HCT116 (cell line): ENCODE results near the gene CTDSP1. TPM values are rescaled to one million over a fixed set of nuclear protein-coding genes. Genes with fewer than 3 reads are reported as not detected.

ENCODE experiments used
- ATAC-seq: fragments of 200-7000 bp; cut with Tn5 transposase; 2 replicates; pipeline ENCODE4 v1.9.1; 2020; ENCODE audit warnings: mild to moderate bottlenecking, moderate library complexity
- BruUV-seq: library from RNA; stranded (reverse); fragments of 400-500 nt; replicated peaks from 2 replicates; lab custom pipeline; 2021; lab: Mats Ljungman, UMichigan
- CTCF ChIA-PET: fragments of 300-600 bp; sonication (Branson Sonifier 250); formaldehyde crosslinking; loops from one replicate; lab custom pipeline; 2021; ENCODE audit warnings: antibody characterized with exemption; lab: Charles Lee
- POLR2A ChIA-PET: fragments of 300-600, 350-600 bp; sonication (Branson Sonifier 250); formaldehyde crosslinking; loops from one replicate; lab custom pipeline; 2021; ENCODE audit warnings: antibody characterized with exemption; lab: Charles Lee
- RAD21 ChIA-PET, 2 experiments: fragments of 300-600 bp; sonication (Branson Sonifier 250); formaldehyde crosslinking; loops; one replicate each; lab custom pipeline; 2023; ENCODE audit warnings: low total read pairs in 2 of 2; ENCODE audit not compliant: uncharacterized antibody in 2 of 2, unreplicated experiment in 2 of 2, low non-redundant PET in 1 of 2; lab: Charles Lee
- DNase-seq: peaks from one replicate; pipeline ENCODE4 v3.0.0-alpha.2; 2010; ENCODE audit warnings: low read depth, low spot score
- H2AFZ ChIP-seq: fragments of 200-600 bp; shearing (Covaris generic), sonication (generic); 2 replicates; pipeline ENCODE4 v1.6.1; 2017; ENCODE audit warnings: low read depth, mixed run types, mixed read lengths, antibody characterized with exemption, low read length; ENCODE audit not compliant: poor library complexity, severe bottlenecking
- H3K27ac ChIP-seq: 2 replicates; pipeline ENCODE4 v1.5.1; 2012; ENCODE audit warnings: low read depth, low read length
- H3K27me3 ChIP-seq: fragments of 200-600 bp; sonication (generic); 2 replicates; pipeline ENCODE4 v1.6.1; 2016; ENCODE audit warnings: mixed run types, low read length, mixed read lengths; ENCODE audit not compliant: insufficient read depth
- H3K36me3 ChIP-seq, 2 experiments: fragments of 200-500 bp in 1 of 2; fragments of 200-600 bp in 1 of 2; sonication (Bioruptor generic) in 1 of 2; sonication (generic) in 1 of 2; 2 replicates each; pipeline versions ENCODE4 v1.5.1 to v1.6.1; 2014 to 2016; ENCODE audit warnings: low read length in 2 of 2, inconsistent platforms in 1 of 2, mixed read lengths in 1 of 2, mixed run types in 1 of 2; ENCODE audit not compliant: insufficient read depth in 2 of 2, control insufficient read depth in 1 of 2
- H3K4me1 ChIP-seq, 2 experiments: fragments of 200-600 bp in 1 of 2; sonication (generic) in 1 of 2; 2 replicates each; pipeline versions ENCODE4 v1.5.1 to v1.6.1; 2012 to 2017; ENCODE audit warnings: low read length in 2 of 2, inconsistent platforms in 1 of 2, mild to moderate bottlenecking in 1 of 2, mixed read lengths in 1 of 2, mixed run types in 1 of 2, moderate library complexity in 1 of 2; ENCODE audit not compliant: insufficient read depth in 2 of 2, control insufficient read depth in 1 of 2
- H3K4me2 ChIP-seq: fragments of 200-600 bp; sonication (generic); 2 replicates; pipeline ENCODE4 v1.6.1; 2017; ENCODE audit warnings: mixed run types, low read length, mixed read lengths
- H3K4me3 ChIP-seq, 2 experiments: fragments of 200-600 bp in 1 of 2; sonication (generic) in 1 of 2; replicated peaks in 1 of 2; 2 replicates each; pipeline ENCODE4 v1.5.1; 2011 to 2016; ENCODE audit warnings: low read length in 2 of 2, control low read depth in 1 of 2, low read depth in 1 of 2, mild to moderate bottlenecking in 1 of 2, mixed read lengths in 1 of 2, mixed run types in 1 of 2
- H3K79me2 ChIP-seq: fragments of 200-600 bp; sonication (generic); 2 replicates; pipeline ENCODE4 v1.6.1; 2017; ENCODE audit warnings: mild to moderate bottlenecking, mixed run types, low read length, moderate library complexity, mixed read lengths; ENCODE audit not compliant: insufficient read depth
- H3K9ac ChIP-seq: fragments of 200-600 bp; sonication (generic); 2 replicates; pipeline ENCODE4 v1.6.1; 2016; ENCODE audit warnings: low read length, mixed read lengths
- H3K9me2 ChIP-seq: fragments of 200-600 bp; sonication (generic), shearing (Covaris generic); 2 replicates; pipeline ENCODE4 v1.6.1; 2017; ENCODE audit warnings: mixed run types, mild to moderate bottlenecking, moderate library complexity; ENCODE audit not compliant: insufficient read depth
- H3K9me3 ChIP-seq, 2 experiments: fragments of 200-500 bp in 1 of 2; fragments of 200-600 bp in 1 of 2; sonication (Bioruptor generic) in 1 of 2; sonication (generic) in 1 of 2; 2 replicates each; pipeline ENCODE4 v1.6.1; 2014 to 2017; ENCODE audit warnings: low read length in 2 of 2, mixed read lengths in 2 of 2, inconsistent platforms in 1 of 2, low read depth in 1 of 2, mild to moderate bottlenecking in 1 of 2, mixed run types in 1 of 2, moderate library complexity in 1 of 2; ENCODE audit not compliant: control insufficient read depth in 1 of 2, insufficient read depth in 1 of 2
- H4K20me1 ChIP-seq: fragments of 200-600 bp; sonication (generic), shearing (Covaris generic); 2 replicates; pipeline ENCODE4 v1.6.1; 2017; ENCODE audit warnings: mixed run types, mild to moderate bottlenecking, moderate library complexity; ENCODE audit not compliant: insufficient read depth
- CBX3 ChIP-seq: IDR thresholded peaks from 2 replicates; pipeline ENCODE4 v1.6.1; 2012; ENCODE audit warnings: low read depth
- CEBPB ChIP-seq: IDR thresholded peaks from 2 replicates; pipeline ENCODE4 v1.6.1; 2012; ENCODE audit warnings: low read depth
- EGR1 ChIP-seq: IDR thresholded peaks from 2 replicates; pipeline ENCODE4 v1.6.1; 2012; ENCODE audit warnings: low read depth
- ELF1 ChIP-seq: IDR thresholded peaks from 2 replicates; pipeline ENCODE4 v1.6.1; 2012; ENCODE audit warnings: low read depth, borderline replicate concordance
- EZH2 ChIP-seq: fragments of 200-600 bp; sonication (generic); IDR thresholded peaks from 2 replicates; pipeline ENCODE4 v1.6.1; 2017; ENCODE audit warnings: antibody characterized with exemption, mixed run types
- EZH2phosphoT487 ChIP-seq: fragments of 200-600 bp; IDR thresholded peaks from 2 replicates; pipeline ENCODE4 v1.6.1; 2018; ENCODE audit warnings: antibody characterized with exemption, borderline replicate concordance
- POLR2A ChIP-seq: IDR thresholded peaks from 2 replicates; pipeline ENCODE4 v1.7.0; 2011; ENCODE audit warnings: borderline replicate concordance; ENCODE audit not compliant: insufficient read depth, insufficient read length; ENCODE audit errors: extremely low read depth
- POLR2AphosphoS5 ChIP-seq: IDR thresholded peaks from 2 replicates; pipeline ENCODE4 v1.6.1; 2011; ENCODE audit warnings: mild to moderate bottlenecking, low read depth, low read length, moderate library complexity
- RAD21 ChIP-seq: IDR thresholded peaks from 2 replicates; pipeline ENCODE4 v1.6.1; 2012; ENCODE audit warnings: low read depth, mild to moderate bottlenecking
- SIN3A ChIP-seq: IDR thresholded peaks from 2 replicates; pipeline ENCODE4 v1.6.1; 2012; ENCODE audit warnings: low read depth
- TCF7L2 ChIP-seq: IDR thresholded peaks from 2 replicates; pipeline ENCODE4 v1.7.0; 2011; ENCODE audit warnings: borderline replicate concordance, inconsistent platforms; ENCODE audit not compliant: insufficient read depth, insufficient read length; ENCODE audit errors: extremely low read depth
- YY1 ChIP-seq: IDR thresholded peaks from 2 replicates; pipeline ENCODE4 v1.6.1; 2011; ENCODE audit warnings: low read length, low read depth, moderate library complexity, mild to moderate bottlenecking; ENCODE audit not compliant: insufficient replicate concordance; ENCODE audit errors: extremely low read depth
- ZFX ChIP-seq: fragments of 450-650 bp; IDR thresholded peaks from 2 replicates; pipeline ENCODE4 v1.6.1; 2017
- ZNF274 ChIP-seq: fragments of 200-500 bp; sonication (Bioruptor generic); IDR thresholded peaks from 2 replicates; pipeline ENCODE4 v1.6.1; 2014; ENCODE audit warnings: mild to moderate bottlenecking, low read depth, low read length, inconsistent platforms
- intact Hi-C: fragments of 100-400 bp; cut with micrococcal nuclease; formaldehyde crosslinking; loops from 2 replicates; pipeline ENCODE4 v1.10.0; 2022
- total RNA-seq: library from RNA; stranded (reverse); gene quantifications from one replicate; pipeline ENCODE4 v1.2.1, GENCODE V29; 2021; ENCODE audit not compliant: unreplicated experiment
- TF ChIP-seq, protein P1 (sequence below): IDR thresholded peaks from 2 replicates; pipeline ENCODE4 v1.6.1; 2011; ENCODE audit warnings: mild to moderate bottlenecking, low read length, moderate library complexity; ENCODE audit not compliant: insufficient replicate concordance; ENCODE audit errors: extremely low read depth
- TF ChIP-seq, protein P2 (sequence below): IDR thresholded peaks from 2 replicates; pipeline ENCODE4 v1.6.1; 2012; ENCODE audit warnings: low read depth

The CTDSP1 gene
- total RNA-seq, 1 experiment from 2014 or later = 90.7 TPM

DNA sequence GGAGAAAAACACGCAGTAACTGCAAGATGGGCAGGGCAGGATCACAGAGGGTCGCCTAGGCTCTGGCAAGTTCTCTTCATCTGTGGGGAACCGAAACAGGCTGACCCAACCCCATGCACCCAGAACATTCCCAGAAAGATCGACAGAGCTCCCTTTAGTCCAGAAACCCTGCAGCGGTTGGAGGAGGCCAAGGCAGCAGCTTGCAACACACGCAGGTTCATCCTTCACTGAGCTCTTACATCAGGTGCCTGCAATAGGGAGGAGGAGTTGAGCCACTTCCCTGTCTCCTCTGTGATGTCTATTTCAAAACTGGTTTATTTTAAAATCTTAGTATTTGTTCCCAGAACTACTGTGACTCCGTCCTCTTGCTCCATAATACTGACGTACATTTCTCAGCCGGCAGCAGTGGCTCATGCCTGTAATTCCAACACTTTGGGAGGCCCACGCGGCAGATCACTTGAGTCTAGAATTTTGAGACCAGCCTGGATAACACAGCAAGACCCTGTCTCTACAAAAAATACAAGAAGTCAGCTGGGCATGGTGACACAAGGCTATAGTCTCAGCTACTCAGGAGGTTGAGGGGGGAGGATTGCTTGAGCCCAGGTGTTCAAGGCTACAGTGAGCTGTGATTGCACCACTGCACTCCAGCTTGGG, 29.1 kb upstream of the CTDSP1 start (continued):
- TF ChIP-seq, protein P1, sequence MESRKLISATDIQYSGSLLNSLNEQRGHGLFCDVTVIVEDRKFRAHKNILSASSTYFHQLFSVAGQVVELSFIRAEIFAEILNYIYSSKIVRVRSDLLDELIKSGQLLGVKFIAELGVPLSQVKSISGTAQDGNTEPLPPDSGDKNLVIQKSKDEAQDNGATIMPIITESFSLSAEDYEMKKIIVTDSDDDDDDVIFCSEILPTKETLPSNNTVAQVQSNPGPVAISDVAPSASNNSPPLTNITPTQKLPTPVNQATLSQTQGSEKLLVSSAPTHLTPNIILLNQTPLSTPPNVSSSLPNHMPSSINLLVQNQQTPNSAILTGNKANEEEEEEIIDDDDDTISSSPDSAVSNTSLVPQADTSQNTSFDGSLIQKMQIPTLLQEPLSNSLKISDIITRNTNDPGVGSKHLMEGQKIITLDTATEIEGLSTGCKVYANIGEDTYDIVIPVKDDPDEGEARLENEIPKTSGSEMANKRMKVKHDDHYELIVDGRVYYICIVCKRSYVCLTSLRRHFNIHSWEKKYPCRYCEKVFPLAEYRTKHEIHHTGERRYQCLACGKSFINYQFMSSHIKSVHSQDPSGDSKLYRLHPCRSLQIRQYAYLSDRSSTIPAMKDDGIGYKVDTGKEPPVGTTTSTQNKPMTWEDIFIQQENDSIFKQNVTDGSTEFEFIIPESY = no peak
- no peak for TF ChIP-seq CBX3

DNA sequence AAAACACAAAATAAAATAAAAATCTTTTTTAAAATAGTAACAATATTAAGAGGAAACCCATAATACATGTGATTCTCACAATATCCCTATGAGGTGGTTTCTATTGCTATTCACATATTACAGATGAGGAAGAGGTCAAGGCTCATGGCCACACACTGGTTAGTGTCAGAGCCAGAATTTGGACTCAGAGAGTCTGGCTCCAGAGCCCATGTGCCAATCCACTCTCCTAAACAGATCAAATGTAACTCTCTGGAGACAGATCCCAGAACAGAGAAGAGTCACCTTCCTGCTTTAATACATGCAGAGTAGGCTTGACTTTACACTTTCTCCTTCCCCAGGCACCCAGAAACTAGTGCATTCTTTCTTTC, 27.7 kb upstream of the CTDSP1 start:
- no peak overlapping the region for H3K27ac ChIP-seq
- ChIA-PET CTCF (no interaction called here), RAD21 (no interaction called here), POLR2A (no interaction called here)
- intact Hi-C loops = no loop called here
- 0 out of 4 replicates have a peak, but pooled peaks cover 0 to under 1% of the 10 kb centered on the region in 2 experiments for H3K9me3 ChIP-seq
- no peaks in the 10 kb centered on the region for H3K27me3 ChIP-seq
- H3K4me2 ChIP-seq = no peak overlapping the region
- H3K9me2 ChIP-seq = no peaks in the 10 kb centered on the region
- no peaks in the 10 kb centered on the region for H4K20me1 ChIP-seq
- H3K36me3 ChIP-seq = no peaks in the 10 kb centered on the region
- BruUV-seq = no TSS peak
- H2AFZ ChIP-seq = no peak overlapping the region
- no peak overlapping the region for H3K4me3 ChIP-seq
- DNase-seq (no peak), ATAC-seq (no peak)
- peaks cover 0 to 12% of the 10 kb centered on the region in 2 experiments; a peak in 2 of 4 replicates for H3K4me1 ChIP-seq
- H3K79me2 ChIP-seq = no peaks in the 10 kb centered on the region
- no peak overlapping the region for H3K9ac ChIP-seq
- TF ChIP-seq EZH2 = no peak
- no peak for TF ChIP-seq YY1
- no peak for TF ChIP-seq ZNF274
- TF ChIP-seq CEBPB = no peak
- no peak for TF ChIP-seq RAD21
- TF ChIP-seq EGR1 = no peak
- TF ChIP-seq SIN3A = no peak
- no peak for TF ChIP-seq ZFX
- no peak for TF ChIP-seq POLR2AphosphoS5
- TF ChIP-seq POLR2A = no peak
- TF ChIP-seq, protein P1 = no peak
- no peak for TF ChIP-seq EZH2phosphoT487
- TF ChIP-seq TCF7L2 = no peak
- TF ChIP-seq CBX3 = no peak
- TF ChIP-seq ELF1 = no peak
- TF ChIP-seq, protein P2, sequence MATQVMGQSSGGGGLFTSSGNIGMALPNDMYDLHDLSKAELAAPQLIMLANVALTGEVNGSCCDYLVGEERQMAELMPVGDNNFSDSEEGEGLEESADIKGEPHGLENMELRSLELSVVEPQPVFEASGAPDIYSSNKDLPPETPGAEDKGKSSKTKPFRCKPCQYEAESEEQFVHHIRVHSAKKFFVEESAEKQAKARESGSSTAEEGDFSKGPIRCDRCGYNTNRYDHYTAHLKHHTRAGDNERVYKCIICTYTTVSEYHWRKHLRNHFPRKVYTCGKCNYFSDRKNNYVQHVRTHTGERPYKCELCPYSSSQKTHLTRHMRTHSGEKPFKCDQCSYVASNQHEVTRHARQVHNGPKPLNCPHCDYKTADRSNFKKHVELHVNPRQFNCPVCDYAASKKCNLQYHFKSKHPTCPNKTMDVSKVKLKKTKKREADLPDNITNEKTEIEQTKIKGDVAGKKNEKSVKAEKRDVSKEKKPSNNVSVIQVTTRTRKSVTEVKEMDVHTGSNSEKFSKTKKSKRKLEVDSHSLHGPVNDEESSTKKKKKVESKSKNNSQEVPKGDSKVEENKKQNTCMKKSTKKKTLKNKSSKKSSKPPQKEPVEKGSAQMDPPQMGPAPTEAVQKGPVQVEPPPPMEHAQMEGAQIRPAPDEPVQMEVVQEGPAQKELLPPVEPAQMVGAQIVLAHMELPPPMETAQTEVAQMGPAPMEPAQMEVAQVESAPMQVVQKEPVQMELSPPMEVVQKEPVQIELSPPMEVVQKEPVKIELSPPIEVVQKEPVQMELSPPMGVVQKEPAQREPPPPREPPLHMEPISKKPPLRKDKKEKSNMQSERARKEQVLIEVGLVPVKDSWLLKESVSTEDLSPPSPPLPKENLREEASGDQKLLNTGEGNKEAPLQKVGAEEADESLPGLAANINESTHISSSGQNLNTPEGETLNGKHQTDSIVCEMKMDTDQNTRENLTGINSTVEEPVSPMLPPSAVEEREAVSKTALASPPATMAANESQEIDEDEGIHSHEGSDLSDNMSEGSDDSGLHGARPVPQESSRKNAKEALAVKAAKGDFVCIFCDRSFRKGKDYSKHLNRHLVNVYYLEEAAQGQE = no peak
